DOHH2 (cell line): ENCODE data around the gene ANK2.

Experiments
- EZH2phosphoT487 ChIP-seq: fragments of 200-600 bp; sonication (generic); IDR thresholded peaks from 2 replicates; pipeline ENCODE4 v1.6.1; 2017; ENCODE audit warnings: borderline replicate concordance, mild to moderate bottlenecking, antibody characterized with exemption, low read length, moderate library complexity, mixed read lengths
- TF ChIP-seq, protein P1 (sequence below): fragments of 200-600 bp; sonication (generic); IDR thresholded peaks from one replicate; pipeline ENCODE4 v1.5.1; 2014; ENCODE audit warnings: antibody characterized with exemption, mild to moderate bottlenecking, low read depth, low read length; ENCODE audit not compliant: poor library complexity, severe bottlenecking

DNA sequence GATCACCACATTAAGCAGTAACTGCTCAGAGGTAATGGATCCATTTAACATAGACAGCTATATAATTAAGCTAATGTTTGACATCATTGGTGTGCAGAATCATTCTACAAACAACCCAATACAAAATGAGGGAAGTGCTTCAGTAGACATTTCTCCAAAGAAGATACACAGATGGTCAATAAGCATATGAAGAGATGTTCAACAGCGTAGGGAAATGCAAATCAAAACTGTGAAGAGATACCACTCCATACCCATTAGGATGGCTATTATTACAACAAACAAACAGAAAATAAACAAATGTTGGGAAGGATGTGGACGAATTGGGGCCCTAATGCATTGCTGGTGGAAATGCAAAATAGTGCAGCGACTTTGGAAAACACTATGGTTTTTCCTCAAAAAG is 294.6 kb downstream of the ANK2 start:
- TF ChIP-seq, protein P1, sequence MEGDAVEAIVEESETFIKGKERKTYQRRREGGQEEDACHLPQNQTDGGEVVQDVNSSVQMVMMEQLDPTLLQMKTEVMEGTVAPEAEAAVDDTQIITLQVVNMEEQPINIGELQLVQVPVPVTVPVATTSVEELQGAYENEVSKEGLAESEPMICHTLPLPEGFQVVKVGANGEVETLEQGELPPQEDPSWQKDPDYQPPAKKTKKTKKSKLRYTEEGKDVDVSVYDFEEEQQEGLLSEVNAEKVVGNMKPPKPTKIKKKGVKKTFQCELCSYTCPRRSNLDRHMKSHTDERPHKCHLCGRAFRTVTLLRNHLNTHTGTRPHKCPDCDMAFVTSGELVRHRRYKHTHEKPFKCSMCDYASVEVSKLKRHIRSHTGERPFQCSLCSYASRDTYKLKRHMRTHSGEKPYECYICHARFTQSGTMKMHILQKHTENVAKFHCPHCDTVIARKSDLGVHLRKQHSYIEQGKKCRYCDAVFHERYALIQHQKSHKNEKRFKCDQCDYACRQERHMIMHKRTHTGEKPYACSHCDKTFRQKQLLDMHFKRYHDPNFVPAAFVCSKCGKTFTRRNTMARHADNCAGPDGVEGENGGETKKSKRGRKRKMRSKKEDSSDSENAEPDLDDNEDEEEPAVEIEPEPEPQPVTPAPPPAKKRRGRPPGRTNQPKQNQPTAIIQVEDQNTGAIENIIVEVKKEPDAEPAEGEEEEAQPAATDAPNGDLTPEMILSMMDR, result no peak
- TF ChIP-seq EZH2phosphoT487, result no peak
